Kidney capillary endothelial cell (primary cell): ENCODE measurements around the gene DCAF15.
"Not testable (repeated sequence)": the region's sequence is repeated elsewhere in the genome, so short reads cannot be mapped to it uniquely, and the experiment has no call there.

Experiments used
- DNase-seq: peaks from one replicate; pipeline ENCODE4 v3.0.0-alpha.2; 2018; ENCODE audit warnings: low spot score

Gene DCAF15, protein sequence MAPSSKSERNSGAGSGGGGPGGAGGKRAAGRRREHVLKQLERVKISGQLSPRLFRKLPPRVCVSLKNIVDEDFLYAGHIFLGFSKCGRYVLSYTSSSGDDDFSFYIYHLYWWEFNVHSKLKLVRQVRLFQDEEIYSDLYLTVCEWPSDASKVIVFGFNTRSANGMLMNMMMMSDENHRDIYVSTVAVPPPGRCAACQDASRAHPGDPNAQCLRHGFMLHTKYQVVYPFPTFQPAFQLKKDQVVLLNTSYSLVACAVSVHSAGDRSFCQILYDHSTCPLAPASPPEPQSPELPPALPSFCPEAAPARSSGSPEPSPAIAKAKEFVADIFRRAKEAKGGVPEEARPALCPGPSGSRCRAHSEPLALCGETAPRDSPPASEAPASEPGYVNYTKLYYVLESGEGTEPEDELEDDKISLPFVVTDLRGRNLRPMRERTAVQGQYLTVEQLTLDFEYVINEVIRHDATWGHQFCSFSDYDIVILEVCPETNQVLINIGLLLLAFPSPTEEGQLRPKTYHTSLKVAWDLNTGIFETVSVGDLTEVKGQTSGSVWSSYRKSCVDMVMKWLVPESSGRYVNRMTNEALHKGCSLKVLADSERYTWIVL

GRCh38 chr19:13952154-13952930 lies at the start of gene DCAF15:
Gene DCAF15, plus strand, starts transcription at chr19:13952509. Its CDS starts 4 bp downstream, at chr19:13952513.
- DNase-seq: peak; percentile 100

- DNase-seq: no peak
These were observed 49.2 kb upstream of the DCAF15 start for GRCh38 chr19:13902993-13903555.

DNA sequence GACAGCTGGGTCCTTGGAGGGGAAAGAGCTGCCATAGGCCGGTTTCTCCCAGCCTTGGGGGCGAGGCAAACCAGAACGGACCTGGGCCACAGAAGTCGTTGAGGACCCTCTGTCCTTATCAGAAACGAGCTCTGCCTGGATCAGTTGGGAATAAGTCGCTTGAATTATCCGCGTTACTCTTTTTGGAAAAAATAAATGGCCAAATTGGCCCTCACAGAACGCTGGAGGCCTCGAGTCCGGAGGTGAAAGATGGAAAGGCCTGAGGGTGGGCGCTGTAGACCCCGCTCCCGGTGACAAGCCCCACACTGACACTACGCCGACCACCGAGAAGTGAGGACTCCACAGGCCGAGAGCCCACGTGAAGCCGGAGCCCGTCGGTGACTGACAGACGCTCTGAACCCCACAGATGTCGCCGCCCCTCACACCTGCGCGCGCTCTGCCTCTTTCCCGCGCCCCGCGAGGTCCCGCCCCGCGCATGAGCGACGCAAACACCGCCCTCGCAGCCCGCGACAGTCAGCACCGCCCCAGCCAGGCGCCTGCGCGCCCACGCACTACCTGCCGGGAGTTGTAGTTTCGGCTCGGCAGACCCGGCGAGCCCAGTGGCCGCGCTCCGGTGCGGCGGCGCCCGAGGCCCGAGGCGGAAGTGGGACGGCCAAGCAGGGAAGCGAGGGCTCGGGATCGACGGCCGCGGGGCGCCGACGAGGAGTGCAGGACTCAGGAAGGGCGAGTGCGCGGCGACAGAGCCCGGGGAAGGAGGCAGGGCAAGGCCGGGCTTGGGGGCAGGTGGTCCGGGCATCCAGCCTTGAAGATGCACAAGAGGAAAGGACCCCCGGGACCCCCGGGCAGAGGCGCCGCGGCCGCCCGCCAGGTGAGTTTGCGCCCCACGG lies 46.4 kb upstream of the DCAF15 start, which contains the start of the genes BRME1 and CC2D1A:
Gene BRME1 (minus strand): TSS at position 484 of the 887 bp plus-strand sequence. CDS start 1,225 bp downstream, outside the sequence.
Gene CC2D1A (plus strand): TSS at position 568 of the 887 bp plus-strand sequence. CDS start 241 bp downstream, at position 809.
- peak; percentile 70 for DNase-seq

DNA sequence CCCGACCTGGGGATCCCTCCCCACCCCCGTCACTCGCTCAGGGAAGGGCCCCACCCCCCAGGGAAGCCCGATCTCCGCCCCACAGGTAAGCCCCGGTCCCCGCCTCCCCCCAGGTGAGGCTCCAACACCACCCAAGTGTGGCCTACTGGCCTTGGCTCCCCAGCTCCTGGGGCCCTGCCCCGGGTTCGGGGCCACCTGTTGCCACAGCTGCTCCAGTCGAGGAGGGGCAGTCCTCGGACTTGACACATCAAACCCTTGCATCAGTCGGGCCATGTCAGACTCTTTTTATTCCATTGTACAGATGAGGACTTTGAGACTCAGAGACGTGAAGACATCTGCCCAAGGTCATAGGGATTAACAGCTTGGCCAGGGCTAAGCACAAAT lies 45.8 kb upstream of the DCAF15 start:
- DNase-seq: no peak

- DNase-seq: no peak
These were observed 45.4 kb upstream of the DCAF15 start for GRCh38 chr19:13906910-13907309.

- no peak for DNase-seq
These were observed 43.6 kb upstream of the DCAF15 start for GRCh38 chr19:13908674-13909073.

GRCh38 chr19:13909430-13909829 lies 42.9 kb upstream of the DCAF15 start:
- no peak for DNase-seq

DNA sequence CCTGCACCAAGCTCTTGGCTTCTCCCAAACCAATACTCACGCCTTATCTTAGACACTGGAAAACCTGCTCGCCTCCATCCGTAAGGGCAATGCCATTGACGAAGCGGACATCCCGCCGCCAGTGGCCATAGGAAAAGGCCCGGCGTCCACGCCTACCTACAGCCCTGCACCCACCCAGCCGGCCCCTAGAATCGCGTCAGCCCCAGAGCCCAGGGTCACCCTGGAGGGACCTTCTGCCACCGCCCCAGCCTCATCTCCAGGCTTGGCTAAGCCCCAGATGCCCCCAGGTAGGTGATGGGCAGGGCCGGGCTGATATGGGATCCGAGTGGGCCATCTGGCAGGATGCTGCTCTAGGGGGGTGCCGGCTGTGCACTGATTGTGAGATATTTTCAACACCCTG lies 39.0 kb upstream of the DCAF15 start:
- DNase-seq: no peak

DNA sequence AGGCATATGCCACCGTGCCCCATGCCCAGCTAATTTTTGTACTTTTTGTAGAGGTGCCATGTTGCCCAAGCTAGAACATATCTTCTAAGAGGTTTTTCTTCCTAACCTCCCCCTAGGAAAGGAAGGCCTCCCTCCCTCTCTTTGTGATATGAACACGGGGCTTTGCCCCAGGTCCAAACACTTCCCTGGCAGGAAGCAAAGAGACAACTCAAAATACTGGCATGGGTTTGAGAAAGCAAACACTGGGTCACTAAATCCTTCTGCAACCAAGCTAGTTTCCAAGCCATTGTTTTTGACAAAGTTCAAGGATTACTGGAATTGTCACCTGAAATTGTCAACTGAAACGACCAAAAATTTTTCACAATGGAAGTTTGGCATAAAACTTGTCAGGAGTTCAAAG lies 37.5 kb upstream of the DCAF15 start:
- DNase-seq: no peak

DNA sequence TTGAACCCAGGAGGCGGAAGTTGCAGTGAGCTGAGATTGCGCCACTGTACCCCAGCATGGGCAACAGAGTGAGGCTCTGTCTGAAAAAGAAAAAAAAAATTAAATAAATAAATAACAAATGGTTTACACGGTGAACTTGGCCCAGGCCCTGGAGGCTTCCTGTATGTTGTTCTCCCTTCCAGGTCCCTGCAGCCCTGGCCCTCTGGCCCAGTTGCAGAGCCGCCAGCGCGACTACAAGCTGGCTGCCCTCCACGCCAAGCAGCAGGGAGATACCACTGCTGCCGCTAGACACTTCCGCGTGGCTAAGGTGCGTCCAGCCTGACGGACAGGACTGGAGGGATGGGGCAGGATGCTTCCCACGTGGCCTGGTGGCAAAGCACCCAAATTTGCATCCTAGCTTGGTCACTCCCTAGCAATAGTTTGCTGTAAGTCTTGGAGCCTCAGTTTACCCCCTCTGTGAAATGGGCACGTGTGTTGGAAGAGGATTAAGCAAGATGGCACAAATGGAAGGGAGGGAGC lies 34.4 kb upstream of the DCAF15 start:
- DNase-seq: no peak

- no peak for DNase-seq
These were observed 33.4 kb upstream of the DCAF15 start for GRCh38 chr19:13918726-13919411.

- DNase-seq: no peak
These were observed 31.8 kb upstream of the DCAF15 start for GRCh38 chr19:13920524-13920923.

- DNase-seq: peak; percentile 47
These were observed 31.2 kb upstream of the DCAF15 start for GRCh38 chr19:13920940-13921747.

DNA sequence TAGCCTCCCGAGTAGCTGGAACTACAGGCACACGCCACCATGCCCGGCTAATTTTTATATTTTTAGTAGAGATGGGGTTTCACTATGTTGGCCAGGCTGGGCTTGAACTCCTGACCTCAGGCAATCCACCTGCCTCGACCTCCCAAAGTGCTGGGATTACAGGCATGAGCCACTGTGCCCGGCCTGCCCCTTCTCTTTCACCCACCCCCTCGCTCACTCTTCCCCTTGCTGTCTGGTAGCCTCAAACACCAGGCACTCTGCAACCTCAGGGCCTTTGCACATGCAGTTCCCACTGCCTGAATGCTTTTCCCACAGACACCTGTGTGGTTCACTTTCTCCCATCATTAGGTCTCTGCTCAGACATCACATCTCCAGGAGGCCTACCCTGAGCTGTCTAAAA lies 30.2 kb upstream of the DCAF15 start:
- not testable (repeated sequence) for DNase-seq

GRCh38 chr19:13923194-13923987 lies 28.9 kb upstream of the DCAF15 start:
- no peak for DNase-seq

GRCh38 chr19:13926010-13926409 lies 26.3 kb upstream of the DCAF15 start:
- no peak for DNase-seq

DNA sequence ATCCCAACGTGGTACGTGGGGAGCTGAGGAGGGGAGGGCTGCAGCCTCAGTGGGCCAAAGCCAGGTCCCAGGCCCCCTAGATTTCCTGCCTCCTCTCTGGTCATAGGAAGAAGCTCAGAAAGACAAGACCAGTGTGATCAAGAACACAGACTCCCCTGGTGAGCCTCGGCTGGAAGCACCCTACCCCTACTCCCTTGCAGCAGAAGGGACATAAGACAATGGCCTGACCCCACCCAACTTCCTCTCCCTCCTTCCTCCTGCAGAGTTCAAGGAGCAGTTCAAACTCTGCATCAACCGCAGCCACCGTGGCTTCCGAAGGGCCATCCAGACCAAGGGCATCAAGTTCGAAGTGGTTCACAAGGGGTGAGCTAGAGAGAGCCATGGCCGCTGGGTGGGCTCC lies 25.6 kb upstream of the DCAF15 start:
- DNase-seq: no peak

GRCh38 chr19:13929340-13929739 lies 23.0 kb upstream of the DCAF15 start:
- DNase-seq: no peak

GRCh38 chr19:13929956-13930355 lies 22.4 kb upstream of the DCAF15 start:
- no peak for DNase-seq
